K562 (cell line): ENCODE data around the gene SRCIN1. TPM values are rescaled to one million over a fixed set of nuclear protein-coding genes. Genes with fewer than 3 reads are reported as not detected.

Experiments used
- BRF1 ChIP-seq: IDR thresholded peaks from 3 replicates; pipeline ENCODE4 v1.6.1; 2011; ENCODE audit warnings: borderline replicate concordance, mild to moderate bottlenecking; ENCODE audit not compliant: insufficient read length; ENCODE audit errors: extremely low read depth
- COPS2 ChIP-seq: fragments of 450-650 bp; conservative IDR thresholded peaks from 2 replicates; pipeline ENCODE4 v1.6.1; 2016; ENCODE audit warnings: mild to moderate bottlenecking, moderate library complexity
- CTBP1 ChIP-seq: fragments of 450-650 bp; IDR thresholded peaks from 2 replicates; pipeline ENCODE4 v1.6.1; 2016; ENCODE audit warnings: borderline replicate concordance
- CTCFL ChIP-seq: IDR thresholded peaks from 2 replicates; pipeline ENCODE4 v1.6.1; 2011; ENCODE audit warnings: borderline replicate concordance, low read depth, mild to moderate bottlenecking, moderate library complexity, low read length; ENCODE audit not compliant: insufficient read depth, poor library complexity, severe bottlenecking
- DPF2 ChIP-seq: fragments of 450-650 bp; IDR thresholded peaks from 2 replicates; pipeline ENCODE4 v1.6.1; 2016
- EGR1 ChIP-seq: fragments of 450-650 bp; conservative IDR thresholded peaks from 2 replicates; pipeline ENCODE4 v1.6.1; 2017; ENCODE audit warnings: mild to moderate bottlenecking
- FOXM1 ChIP-seq, 2 experiments: fragments of 450-650 bp in 1 of 2; sonication (generic) in 1 of 2; formaldehyde crosslinking in 1 of 2; IDR thresholded peaks; 2 replicates each; pipeline versions ENCODE4 v1.6.1 to v1.9.0; 2017 to 2022; ENCODE audit warnings: low read depth in 2 of 2, mild to moderate bottlenecking in 2 of 2, missing genetic modification reagents in 1 of 2, moderate library complexity in 1 of 2
- FUS ChIP-seq: fragments of 200-400 bp; formaldehyde crosslinking; optimal IDR thresholded peaks from 2 replicates; pipeline ENCODE3; 2017; ENCODE audit warnings: low read depth, low read length
- HEY1 ChIP-seq: fragments of 250-450 bp; sonication (Bioruptor Pico); IDR thresholded peaks from 2 replicates; pipeline ENCODE4 v1.5.0; 2020; ENCODE audit warnings: mild to moderate bottlenecking, moderate library complexity, borderline replicate concordance
- HMG20B ChIP-seq: fragments of 250-450 bp; sonication (Bioruptor Pico); IDR thresholded peaks from 2 replicates; pipeline ENCODE4 v1.5.0; 2021; ENCODE audit warnings: mild to moderate bottlenecking
- KAT2B ChIP-seq: IDR thresholded peaks from one replicate; pipeline ENCODE4 v1.6.1; 2012; ENCODE audit warnings: low read depth, mild to moderate bottlenecking, control low read depth, inconsistent platforms, low read length, moderate library complexity
- MYNN ChIP-seq, 2 experiments: sonication (generic); formaldehyde crosslinking in 1 of 2; IDR thresholded peaks; 2 replicates each; pipeline versions ENCODE4 v1.5.0 to v1.6.1; 2016 to 2020; ENCODE audit warnings: antibody characterized with exemption in 1 of 2, missing genetic modification reagents in 1 of 2
- NCOA2 ChIP-seq, 2 experiments: fragments of 450-650 bp; IDR thresholded peaks; 2 replicates each; pipeline ENCODE4 v1.6.1; 2018; ENCODE audit warnings: mild to moderate bottlenecking in 2 of 2, moderate library complexity in 1 of 2; ENCODE audit not compliant: partially characterized antibody in 2 of 2
- NFIX ChIP-seq: fragments of 250-450 bp; sonication (Bioruptor Pico); IDR thresholded peaks from 2 replicates; pipeline ENCODE4 v1.4.0; 2020; ENCODE audit warnings: low read depth, mild to moderate bottlenecking, moderate library complexity
- NFYB ChIP-seq: IDR thresholded peaks from 2 replicates; pipeline ENCODE4 v1.6.1; 2011; ENCODE audit warnings: mild to moderate bottlenecking, moderate library complexity; ENCODE audit not compliant: insufficient read length; ENCODE audit errors: extremely low read depth
- RFX1 ChIP-seq: fragments of 450-650 bp; IDR thresholded peaks from 2 replicates; pipeline ENCODE4 v1.6.1; 2016; ENCODE audit warnings: mild to moderate bottlenecking, moderate library complexity
- U2AF2 ChIP-seq: fragments of 200-400 bp; formaldehyde crosslinking; optimal IDR thresholded peaks from 2 replicates; pipeline ENCODE3; 2017; ENCODE audit warnings: low read depth, mild to moderate bottlenecking, low read length
- YBX1 ChIP-seq: fragments of 450-650 bp; IDR thresholded peaks from 2 replicates; pipeline ENCODE4 v1.7.1; 2016; ENCODE audit warnings: mild to moderate bottlenecking
- ZNF23 ChIP-seq: fragments of 250-450 bp; sonication (Bioruptor Pico); IDR thresholded peaks from 2 replicates; pipeline ENCODE4 v1.4.0; 2020; ENCODE audit warnings: mild to moderate bottlenecking
- ZNF830 ChIP-seq: fragments of 250-450 bp; sonication (Bioruptor Pico); IDR thresholded peaks from 2 replicates; pipeline ENCODE4 v1.5.0; 2021; ENCODE audit warnings: mild to moderate bottlenecking
- polyA plus RNA-seq, 8 experiments: library from polyadenylated mRNA; depleted of rRNA in 4 of 8; stranded (reverse) in 5 of 8; unstranded in 3 of 8; fragments of >200 nt; fragmentation: Nextera tagmentation in 2 of 8; fragmentation: Illumina TruSeq in 1 of 8; extraction: Ambion mirVana in 2 of 8; extraction: Trizol in 1 of 8; gene quantifications; 2 replicates each; pipeline versions ENCODE4 v1.2.1 to v1.2.3, GENCODE V29; 2011 to 2014; ENCODE audit warnings: inconsistent platforms in 1 of 8, missing spikeins in 1 of 8
- total RNA-seq, 7 experiments: library from RNA; depleted of rRNA in 6 of 7; stranded (reverse); fragments of >200 nt in 6 of 7; fragmentation: Illumina TruSeq in 2 of 7; extraction: Trizol in 2 of 7; gene quantifications; 2 replicates each; pipeline versions ENCODE4 v1.2.1 to v1.2.3, GENCODE V29; 2011 to 2021; ENCODE audit warnings: low replicate concordance in 1 of 7
- TF ChIP-seq, protein P1 (sequence below), 2 experiments: fragments of 450-650 bp; IDR thresholded peaks; 2 replicates each; pipeline ENCODE4 v1.6.1; 2018; ENCODE audit warnings: mild to moderate bottlenecking in 2 of 2, low read depth in 1 of 2; ENCODE audit not compliant: partially characterized antibody in 2 of 2
- TF ChIP-seq, protein P2 (sequence below): fragments of 250-450 bp; sonication (Bioruptor Pico); IDR thresholded peaks from 2 replicates; pipeline ENCODE4 v1.8.0; 2021; ENCODE audit warnings: moderate library complexity, mild to moderate bottlenecking, inconsistent platforms

The SRCIN1 gene
- total and polyA plus RNA-seq, 9 of the 15 experiments (the other 6 are each of a cell fraction or from before 2014, with no cell fraction given) = 0.09 to 0.33 (median 0.13) TPM; not detected in 6

GRCh38 chr17:38579934-38580333 is 25.8 kb downstream of the SRCIN1 start (continued):
- TF ChIP-seq CTCFL (peak; percentile 82), HMG20B (CRISPR knock-in tag) (no peak), EGR1 (peak; percentile 89), NCOA2 (IDR thresholded peaks at IDR 0.05; ENCODE audit: partially characterized antibody in 2 of 2) (no peak), CTBP1 (0 out of 2 replicates have a peak, but pooled peaks have one; percentile 28), RFX1 (peak; percentile 67), FOXM1 (IDR thresholded peaks at IDR 0.05; ENCODE audit: low read depth) (no peak), FOXM1 (CRISPR knock-in tag; IDR thresholded peaks at IDR 0.05; ENCODE audit: low read depth) (no peak), KAT2B (no peak), HEY1 (CRISPR knock-in tag) (no peak), FUS (no peak), BRF1 (no peak), ZNF830 (no peak), U2AF2 (no peak), NFYB (no peak), ZNF23 (CRISPR knock-in tag) (no peak), COPS2 (no peak), YBX1 (no peak), MYNN (IDR thresholded peaks at IDR 0.05) (0 out of 2 replicates have a peak, but pooled peaks have one; percentile 29), MYNN (CRISPR knock-in tag; IDR thresholded peaks at IDR 0.05) (no peak), NFIX (CRISPR knock-in tag) (no peak), DPF2 (no peak; the same call in 1 of the 2 replicates)
- TF ChIP-seq, protein P1, sequence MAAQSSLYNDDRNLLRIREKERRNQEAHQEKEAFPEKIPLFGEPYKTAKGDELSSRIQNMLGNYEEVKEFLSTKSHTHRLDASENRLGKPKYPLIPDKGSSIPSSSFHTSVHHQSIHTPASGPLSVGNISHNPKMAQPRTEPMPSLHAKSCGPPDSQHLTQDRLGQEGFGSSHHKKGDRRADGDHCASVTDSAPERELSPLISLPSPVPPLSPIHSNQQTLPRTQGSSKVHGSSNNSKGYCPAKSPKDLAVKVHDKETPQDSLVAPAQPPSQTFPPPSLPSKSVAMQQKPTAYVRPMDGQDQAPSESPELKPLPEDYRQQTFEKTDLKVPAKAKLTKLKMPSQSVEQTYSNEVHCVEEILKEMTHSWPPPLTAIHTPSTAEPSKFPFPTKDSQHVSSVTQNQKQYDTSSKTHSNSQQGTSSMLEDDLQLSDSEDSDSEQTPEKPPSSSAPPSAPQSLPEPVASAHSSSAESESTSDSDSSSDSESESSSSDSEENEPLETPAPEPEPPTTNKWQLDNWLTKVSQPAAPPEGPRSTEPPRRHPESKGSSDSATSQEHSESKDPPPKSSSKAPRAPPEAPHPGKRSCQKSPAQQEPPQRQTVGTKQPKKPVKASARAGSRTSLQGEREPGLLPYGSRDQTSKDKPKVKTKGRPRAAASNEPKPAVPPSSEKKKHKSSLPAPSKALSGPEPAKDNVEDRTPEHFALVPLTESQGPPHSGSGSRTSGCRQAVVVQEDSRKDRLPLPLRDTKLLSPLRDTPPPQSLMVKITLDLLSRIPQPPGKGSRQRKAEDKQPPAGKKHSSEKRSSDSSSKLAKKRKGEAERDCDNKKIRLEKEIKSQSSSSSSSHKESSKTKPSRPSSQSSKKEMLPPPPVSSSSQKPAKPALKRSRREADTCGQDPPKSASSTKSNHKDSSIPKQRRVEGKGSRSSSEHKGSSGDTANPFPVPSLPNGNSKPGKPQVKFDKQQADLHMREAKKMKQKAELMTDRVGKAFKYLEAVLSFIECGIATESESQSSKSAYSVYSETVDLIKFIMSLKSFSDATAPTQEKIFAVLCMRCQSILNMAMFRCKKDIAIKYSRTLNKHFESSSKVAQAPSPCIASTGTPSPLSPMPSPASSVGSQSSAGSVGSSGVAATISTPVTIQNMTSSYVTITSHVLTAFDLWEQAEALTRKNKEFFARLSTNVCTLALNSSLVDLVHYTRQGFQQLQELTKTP (IDR thresholded peaks at IDR 0.05; ENCODE audit: low read depth in 1 of 2, partially characterized antibody in 2 of 2) = no peak
- TF ChIP-seq, protein P2, sequence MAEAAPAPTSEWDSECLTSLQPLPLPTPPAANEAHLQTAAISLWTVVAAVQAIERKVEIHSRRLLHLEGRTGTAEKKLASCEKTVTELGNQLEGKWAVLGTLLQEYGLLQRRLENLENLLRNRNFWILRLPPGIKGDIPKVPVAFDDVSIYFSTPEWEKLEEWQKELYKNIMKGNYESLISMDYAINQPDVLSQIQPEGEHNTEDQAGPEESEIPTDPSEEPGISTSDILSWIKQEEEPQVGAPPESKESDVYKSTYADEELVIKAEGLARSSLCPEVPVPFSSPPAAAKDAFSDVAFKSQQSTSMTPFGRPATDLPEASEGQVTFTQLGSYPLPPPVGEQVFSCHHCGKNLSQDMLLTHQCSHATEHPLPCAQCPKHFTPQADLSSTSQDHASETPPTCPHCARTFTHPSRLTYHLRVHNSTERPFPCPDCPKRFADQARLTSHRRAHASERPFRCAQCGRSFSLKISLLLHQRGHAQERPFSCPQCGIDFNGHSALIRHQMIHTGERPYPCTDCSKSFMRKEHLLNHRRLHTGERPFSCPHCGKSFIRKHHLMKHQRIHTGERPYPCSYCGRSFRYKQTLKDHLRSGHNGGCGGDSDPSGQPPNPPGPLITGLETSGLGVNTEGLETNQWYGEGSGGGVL = no peak
